ENCODE data around the gene PTGR1. TPM values are rescaled to one million over a fixed set of nuclear protein-coding genes. Genes with fewer than 3 reads are reported as not detected.

The PTGR1 gene
- total RNA-seq, 1 experiment from 2014 or later, result 92.3 TPM

DNA sequence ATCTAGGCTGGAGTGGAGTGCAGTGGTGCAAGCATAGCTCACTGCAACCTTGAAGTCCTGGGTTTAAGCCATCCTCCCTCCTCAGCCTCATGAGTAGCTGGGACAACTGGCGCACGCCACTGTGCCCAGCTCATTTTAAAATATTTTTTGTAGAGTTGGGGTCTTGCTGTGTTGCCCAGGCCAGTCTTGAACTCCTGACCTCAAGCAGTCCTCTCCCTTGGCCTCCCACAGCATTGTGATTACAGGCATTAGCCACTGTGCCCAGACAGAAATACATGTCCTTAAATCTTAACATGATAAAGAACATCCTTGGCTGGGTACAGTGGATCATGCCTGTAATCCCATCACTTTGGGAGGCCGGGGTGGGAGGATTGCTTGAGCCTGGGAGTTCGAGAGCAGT is 67.7 kb downstream of the PTGR1 start:
- Histone ChIP-seq H3K27ac (no peak overlapping the region), H3K4me1 (no peaks in the 10 kb centered on the region), H3K27me3 (no peaks in the 10 kb centered on the region), H3K36me3 (peaks cover 60% of the 10 kb centered on the region), H3K4me3 (no peak overlapping the region), H3K9me3 (replicated peaks) (peaks cover 20% of the 10 kb centered on the region)
- DNase-seq, result no peak

DNA sequence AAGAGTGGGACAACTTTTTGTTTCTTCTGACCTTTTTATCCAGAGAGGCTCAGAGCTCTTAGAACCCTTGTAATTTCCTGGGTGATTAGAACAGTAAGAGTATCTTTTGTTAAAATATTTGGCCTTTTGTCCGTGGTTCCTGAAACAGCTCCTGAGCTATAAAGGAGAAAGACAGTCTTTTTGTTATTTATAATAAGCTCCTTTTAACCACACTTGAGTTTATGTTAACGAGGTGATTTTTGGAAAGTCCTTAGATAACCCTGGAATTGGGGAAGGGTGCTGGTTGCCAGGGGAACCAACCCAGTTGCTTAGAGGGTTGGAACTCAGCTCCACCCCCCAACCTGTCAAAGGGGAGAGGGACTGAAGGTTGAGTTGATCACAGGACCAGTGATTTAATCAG is 69.7 kb downstream of the PTGR1 start:
- Histone ChIP-seq H3K9me3 (replicated peaks) (peaks cover 9% of the 10 kb centered on the region; the same call in 1 of the 2 replicates), H3K4me1 (no peaks in the 10 kb centered on the region), H3K4me3 (no peak overlapping the region), H3K27ac (no peak overlapping the region), H3K36me3 (peaks cover 43% of the 10 kb centered on the region), H3K27me3 (no peaks in the 10 kb centered on the region)
- no peak for DNase-seq

DNA sequence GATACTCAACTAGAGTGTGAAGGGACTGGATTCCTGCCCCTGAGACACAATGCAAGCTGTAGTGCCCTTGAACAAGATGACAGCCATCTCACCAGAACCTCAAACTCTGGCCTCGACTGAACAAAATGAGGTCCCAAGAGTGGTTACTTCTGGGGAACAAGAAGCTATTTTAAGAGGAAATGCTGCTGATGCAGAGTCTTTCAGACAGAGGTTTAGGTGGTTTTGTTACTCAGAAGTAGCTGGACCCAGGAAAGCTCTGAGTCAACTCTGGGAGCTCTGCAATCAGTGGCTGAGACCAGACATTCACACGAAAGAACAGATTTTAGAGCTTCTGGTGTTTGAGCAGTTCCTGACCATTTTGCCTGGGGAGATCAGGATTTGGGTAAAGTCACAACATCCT is 72.1 kb downstream of the PTGR1 start:
- Histone ChIP-seq H3K27ac (no peak overlapping the region), H3K36me3 (peaks cover 26% of the 10 kb centered on the region), H3K27me3 (no peaks in the 10 kb centered on the region), H3K4me3 (no peak overlapping the region), H3K9me3 (replicated peaks) (no peaks in the 10 kb centered on the region), H3K4me1 (no peaks in the 10 kb centered on the region)
- DNase-seq, result no peak

DNA sequence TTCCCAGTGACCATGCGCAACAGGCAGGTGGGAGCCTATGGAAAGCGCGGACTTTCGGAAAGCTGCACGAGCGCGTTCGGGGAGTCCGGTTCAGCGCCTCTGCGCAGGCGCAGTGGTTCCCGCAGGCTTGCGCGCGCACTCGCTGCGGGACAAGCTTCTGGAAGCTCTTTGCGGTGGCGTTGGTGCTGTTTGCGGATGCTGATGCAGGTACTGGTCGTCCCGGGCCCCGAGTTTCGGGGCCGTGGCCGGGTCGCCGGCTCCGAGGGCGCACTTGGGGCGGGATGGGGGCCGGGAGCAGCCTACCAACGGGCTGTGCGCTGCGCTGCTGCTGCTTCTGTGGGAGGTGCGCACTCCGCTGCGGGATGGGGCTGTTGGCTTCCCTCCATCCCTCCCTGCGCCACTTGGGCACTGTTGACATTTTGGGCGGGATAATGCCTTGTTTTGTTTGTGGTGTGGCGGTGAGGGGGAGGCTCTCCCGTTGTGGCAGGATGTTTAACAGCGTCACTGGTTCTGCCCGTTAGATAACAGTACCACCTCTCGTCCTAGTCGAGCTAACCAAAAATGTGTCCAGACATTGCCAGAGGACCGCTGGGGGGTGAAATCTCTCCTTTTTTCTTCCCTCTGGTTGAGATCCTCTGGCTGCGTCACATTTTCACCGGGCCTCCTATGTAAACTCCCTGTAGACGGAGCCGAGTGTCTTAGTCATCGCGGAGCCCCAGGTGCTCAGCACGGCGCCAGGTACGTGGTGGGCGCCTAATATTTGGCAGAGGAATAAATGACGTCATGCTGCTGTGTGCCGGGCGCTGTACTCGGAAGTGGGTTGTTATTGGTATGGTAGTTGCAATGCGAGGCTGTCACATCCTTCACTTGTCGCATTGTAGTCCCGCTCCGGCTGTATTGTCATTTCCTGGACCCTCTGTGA is 74.1 kb downstream of the PTGR1 start, which contains the start of gene ZNF483:
TSS of gene ZNF483 (plus strand) at position 124 of the 922 bp plus-strand sequence. CDS start 2,217 bp downstream, outside the sequence.
- H3K36me3 ChIP-seq, result peaks cover 17% of the 10 kb centered on the region
- H3K9me3 ChIP-seq (replicated peaks), result no peaks in the 10 kb centered on the region
- H3K27ac ChIP-seq, result peak within 1 kb of the TSS; percentile 13; the same call in 1 of the 2 replicates
- peak within 1 kb of the TSS; percentile 75 for H3K4me3 ChIP-seq
- no peaks in the 10 kb centered on the region for H3K27me3 ChIP-seq
- DNase-seq, result peak; percentile 89 to 94
- no peaks in the 10 kb centered on the region for H3K4me1 ChIP-seq

DNA sequence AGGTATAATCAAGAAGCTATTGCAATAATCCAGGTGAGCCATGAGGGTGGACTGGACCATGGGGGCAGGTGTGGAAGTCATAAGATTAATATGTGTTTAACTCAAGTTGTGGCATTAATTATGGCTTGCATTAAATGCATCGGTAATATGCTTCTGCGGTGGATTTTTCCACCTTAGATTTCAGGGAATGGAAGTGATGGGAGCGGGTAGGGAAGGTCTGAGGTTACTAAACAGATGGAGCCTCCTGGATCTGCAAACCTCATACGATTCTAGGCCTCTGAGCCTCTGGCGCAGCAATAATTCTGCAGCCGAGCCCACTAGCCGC is 74.8 kb downstream of the PTGR1 start:
- H3K27me3 ChIP-seq, result no peaks in the 10 kb centered on the region
- no peak for DNase-seq
- H3K27ac ChIP-seq, result no peak overlapping the region
- peaks cover 15% of the 10 kb centered on the region for H3K36me3 ChIP-seq
- peak overlapping the region; percentile 75 for H3K4me3 ChIP-seq
- no peaks in the 10 kb centered on the region for H3K4me1 ChIP-seq
- no peaks in the 10 kb centered on the region for H3K9me3 ChIP-seq (replicated peaks)

DNA sequence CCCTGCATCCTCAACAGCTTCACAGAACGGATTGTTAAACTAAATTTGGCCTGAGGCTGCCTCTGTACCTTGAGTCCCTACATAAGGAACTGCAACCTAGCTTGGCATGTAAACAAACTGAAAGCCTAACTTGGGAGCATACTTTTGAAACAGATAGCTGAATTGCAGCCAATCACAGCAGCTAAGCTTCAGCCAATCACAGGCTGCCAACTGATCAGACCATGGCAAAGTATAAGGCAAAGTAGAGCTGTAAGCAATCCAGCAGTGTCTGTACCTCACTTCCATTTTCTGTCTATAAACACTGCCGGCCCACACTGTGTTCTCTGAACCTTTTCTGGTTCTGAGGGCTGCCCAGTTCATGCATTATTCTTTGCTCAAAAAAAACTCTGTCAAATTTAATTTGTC is 83.4 kb downstream of the PTGR1 start:
- peak; percentile 27 to 63 for DNase-seq
- Histone ChIP-seq H3K36me3 (no peaks in the 10 kb centered on the region), H3K4me3 (no peak overlapping the region), H3K9me3 (replicated peaks) (peaks cover 5% of the 10 kb centered on the region; the same call in 1 of the 2 replicates), H3K4me1 (no peaks in the 10 kb centered on the region), H3K27me3 (no peaks in the 10 kb centered on the region), H3K27ac (no peak overlapping the region)

DNA sequence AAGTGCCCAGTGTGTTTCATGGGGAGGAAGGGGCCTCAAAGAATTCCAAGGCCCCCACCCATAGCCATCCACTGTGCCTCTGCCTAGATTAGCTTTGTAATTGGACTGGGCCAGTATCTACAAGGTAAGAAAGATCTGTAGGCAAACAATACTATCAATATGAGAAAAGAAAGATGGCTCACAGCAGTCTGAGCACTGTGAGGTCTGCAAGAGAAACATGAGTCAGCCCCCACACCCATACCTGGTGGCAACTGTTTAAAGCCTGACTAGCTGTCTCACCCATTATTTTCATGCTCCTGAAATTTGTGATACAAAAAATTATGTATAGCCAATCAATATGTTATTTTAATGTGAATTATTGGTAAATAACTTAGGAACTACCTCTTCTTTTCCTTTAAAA is 84.5 kb downstream of the PTGR1 start:
- H3K27me3 ChIP-seq, result no peaks in the 10 kb centered on the region
- no peak overlapping the region for H3K27ac ChIP-seq
- no peaks in the 10 kb centered on the region for H3K36me3 ChIP-seq
- H3K4me1 ChIP-seq, result no peaks in the 10 kb centered on the region
- H3K9me3 ChIP-seq (replicated peaks), result peaks cover 5% of the 10 kb centered on the region; the same call in 1 of the 2 replicates
- DNase-seq, result no peak
- H3K4me3 ChIP-seq, result no peak overlapping the region

Other genes with a start within 250 kb of the PTGR1 start
- 112 and 123 TPM in 2 replicates for gene ECPAS, start 115.3 kb downstream of the PTGR1 start, total RNA-seq (2014; rRNA removed; shearing (Covaris generic))
- gene ZNF483, start 74.5 kb downstream of the PTGR1 start, total RNA-seq (2014; rRNA removed; shearing (Covaris generic)), result 16.9 and 19.1 TPM in 2 replicates
- gene DNAJC25, start 31.7 kb upstream of the PTGR1 start, total RNA-seq (2014; rRNA removed; shearing (Covaris generic)), result 14.2 and 15.1 TPM in 2 replicates
- gene GNG10, start 62.0 kb upstream of the PTGR1 start, total RNA-seq (2014; rRNA removed; shearing (Covaris generic)), result 188 and 190 TPM in 2 replicates
- 0.58 and 0.85 TPM in 2 replicates for gene SHOC1, start 195.3 kb upstream of the PTGR1 start, total RNA-seq (2014; rRNA removed; shearing (Covaris generic))